ENCODE data around the gene PPP1R12B. TPM values are rescaled to one million over a fixed set of nuclear protein-coding genes. Genes with fewer than 3 reads are reported as not detected.
"Not testable (repeated sequence)": the region's sequence is repeated elsewhere in the genome, so short reads cannot be mapped to it uniquely, and the experiment has no call there.

PPP1R12B gene
- total RNA-seq, 1 experiment from 2014 or later, result 33.3 TPM

- no peak overlapping the region for H3K27ac ChIP-seq
- BruUV-seq (replicated peaks), result no TSS peak
- no peak for TF ChIP-seq CTCF (conservative IDR thresholded peaks at IDR 0.05)
- TF ChIP-seq EZH2 (IDR thresholded peaks at IDR 0.05; ENCODE audit: low read depth), result no peak
- no peak overlapping the region for H3K4me2 ChIP-seq
- H3K79me2 ChIP-seq (ENCODE audit: low read depth), result no peaks in the 10 kb centered on the region
- POLR2A ChIA-PET (ENCODE audit: unreplicated experiment), result no interaction called here
- no peaks in the 10 kb centered on the region for H3K36me3 ChIP-seq (ENCODE audit: low read depth)
- H3K27me3 ChIP-seq (ENCODE audit: insufficient read depth, low read depth), result peaks cover 52% of the 10 kb centered on the region
- DNase-seq, result no peak
- no peaks in the 10 kb centered on the region for H3K4me1 ChIP-seq (replicated peaks; ENCODE audit: insufficient read depth)
- no peak overlapping the region for H3K4me3 ChIP-seq
- H3K9me2 ChIP-seq (ENCODE audit: insufficient read depth), result no peaks in the 10 kb centered on the region
- intact Hi-C loops (cut with micrococcal nuclease; ENCODE audit: unreplicated experiment), result no loop called here
- no peaks in the 10 kb centered on the region for H3K9me3 ChIP-seq (ENCODE audit: insufficient read depth, low read depth)
- CTCF ChIA-PET, result no interaction called here
- H3F3A ChIP-seq (ENCODE audit: insufficient read depth, low read depth), result no peaks in the 10 kb centered on the region
- H4K20me1 ChIP-seq (ENCODE audit: insufficient read depth), result no peaks in the 10 kb centered on the region
- no peak overlapping the region for H2AFZ ChIP-seq
Observed at GRCh38 chr1:202638019-202638700, 289.7 kb downstream of the PPP1R12B start.

- H3K9me2 ChIP-seq (ENCODE audit: insufficient read depth); H3K9me3 ChIP-seq (ENCODE audit: insufficient read depth, low read depth); H3K4me2 ChIP-seq; H3K79me2 ChIP-seq (ENCODE audit: low read depth); H3K36me3 ChIP-seq (ENCODE audit: low read depth); H2AFZ ChIP-seq; POLR2A ChIA-PET (ENCODE audit: unreplicated experiment); DNase-seq; H4K20me1 ChIP-seq (ENCODE audit: insufficient read depth); H3F3A ChIP-seq (ENCODE audit: insufficient read depth, low read depth); BruUV-seq (replicated peaks); intact Hi-C loops (cut with micrococcal nuclease; ENCODE audit: unreplicated experiment); H3K27ac ChIP-seq; H3K4me1 ChIP-seq (replicated peaks; ENCODE audit: insufficient read depth); H3K4me3 ChIP-seq: not testable (repeated sequence)
- CTCF ChIA-PET, result interaction anchor here (0.6 kb wide), 1 partner anchor 1393 kb away, joined by 3 read pairs; no protein-coding TSS in a partner anchor
- peaks cover 57% of the 10 kb centered on the region for H3K27me3 ChIP-seq (ENCODE audit: insufficient read depth, low read depth)
Observed at GRCh38 chr1:202638701-202639305, 290.3 kb downstream of the PPP1R12B start.

- intact Hi-C loops (cut with micrococcal nuclease; ENCODE audit: unreplicated experiment), result no loop called here
- no peak for DNase-seq
- Histone ChIP-seq H3K9me2 (ENCODE audit: insufficient read depth) (no peaks in the 10 kb centered on the region), H3K9me3 (ENCODE audit: insufficient read depth, low read depth) (no peaks in the 10 kb centered on the region), H3K27ac (no peak overlapping the region), H3K4me1 (replicated peaks; ENCODE audit: insufficient read depth) (no peaks in the 10 kb centered on the region), H3K79me2 (ENCODE audit: low read depth) (no peaks in the 10 kb centered on the region), H3K4me3 (no peak overlapping the region), H4K20me1 (ENCODE audit: insufficient read depth) (no peaks in the 10 kb centered on the region), H3K27me3 (ENCODE audit: insufficient read depth, low read depth) (peaks cover 64% of the 10 kb centered on the region), H3K36me3 (ENCODE audit: low read depth) (no peaks in the 10 kb centered on the region), H3F3A (ENCODE audit: insufficient read depth, low read depth) (no peaks in the 10 kb centered on the region), H3K4me2 (no peak overlapping the region), H2AFZ (no peak overlapping the region)
- TF ChIP-seq EZH2 (IDR thresholded peaks at IDR 0.05; ENCODE audit: low read depth) (no peak), CTCF (conservative IDR thresholded peaks at IDR 0.05) (no peak)
- BruUV-seq (replicated peaks), result no TSS peak
- ChIA-PET POLR2A (ENCODE audit: unreplicated experiment) (no interaction called here), CTCF (interaction anchor here (0.6 kb wide), 2 partner anchors 301 to 1393 kb away, joined by 3 to 8 read pairs; no protein-coding TSS in a partner anchor)
Observed at GRCh38 chr1:202639500-202639899, 291.0 kb downstream of the PPP1R12B start.
